ENCODE results near the gene FOXC1.

DNA sequence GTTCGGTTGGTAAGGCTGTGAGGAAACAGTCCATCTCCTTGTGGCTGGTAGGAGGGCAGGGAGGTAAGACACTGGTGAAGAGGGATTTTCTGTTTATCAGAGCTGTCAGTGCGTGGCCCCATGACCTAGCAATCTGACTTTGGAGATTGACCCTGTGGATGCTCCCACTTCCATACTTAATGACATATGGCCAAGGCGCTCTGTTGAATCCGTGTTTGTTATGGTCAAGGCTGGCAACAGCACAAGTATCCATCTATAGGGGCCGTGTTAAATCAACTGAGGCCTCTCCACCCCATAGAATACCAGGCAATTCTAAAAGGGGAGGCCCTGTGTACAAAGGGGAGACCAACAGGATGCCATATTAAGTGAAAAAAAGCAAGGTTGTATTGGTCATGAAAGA lies 25.6 kb upstream of the FOXC1 start:
- TF ChIP-seq FOXK2 (IDR thresholded peaks at IDR 0.05) (no peak), ZNF274 (IDR thresholded peaks at IDR 0.05; ENCODE audit: insufficient read depth, insufficient read length) (no peak), TARDBP (IDR thresholded peaks at IDR 0.05; ENCODE audit: borderline replicate concordance) (no peak), TAF1 (IDR thresholded peaks at IDR 0.05; ENCODE audit: borderline replicate concordance, low read depth, low read length) (no peak), BHLHE40 (IDR thresholded peaks at IDR 0.05; ENCODE audit: borderline replicate concordance in 1 of 2, low read depth in 2 of 2, low read length in 1 of 2) (no peak), ZNF384 (IDR thresholded peaks at IDR 0.05; ENCODE audit: borderline replicate concordance, low read depth, low read length) (no peak)
- TF ChIP-seq, protein P1, sequence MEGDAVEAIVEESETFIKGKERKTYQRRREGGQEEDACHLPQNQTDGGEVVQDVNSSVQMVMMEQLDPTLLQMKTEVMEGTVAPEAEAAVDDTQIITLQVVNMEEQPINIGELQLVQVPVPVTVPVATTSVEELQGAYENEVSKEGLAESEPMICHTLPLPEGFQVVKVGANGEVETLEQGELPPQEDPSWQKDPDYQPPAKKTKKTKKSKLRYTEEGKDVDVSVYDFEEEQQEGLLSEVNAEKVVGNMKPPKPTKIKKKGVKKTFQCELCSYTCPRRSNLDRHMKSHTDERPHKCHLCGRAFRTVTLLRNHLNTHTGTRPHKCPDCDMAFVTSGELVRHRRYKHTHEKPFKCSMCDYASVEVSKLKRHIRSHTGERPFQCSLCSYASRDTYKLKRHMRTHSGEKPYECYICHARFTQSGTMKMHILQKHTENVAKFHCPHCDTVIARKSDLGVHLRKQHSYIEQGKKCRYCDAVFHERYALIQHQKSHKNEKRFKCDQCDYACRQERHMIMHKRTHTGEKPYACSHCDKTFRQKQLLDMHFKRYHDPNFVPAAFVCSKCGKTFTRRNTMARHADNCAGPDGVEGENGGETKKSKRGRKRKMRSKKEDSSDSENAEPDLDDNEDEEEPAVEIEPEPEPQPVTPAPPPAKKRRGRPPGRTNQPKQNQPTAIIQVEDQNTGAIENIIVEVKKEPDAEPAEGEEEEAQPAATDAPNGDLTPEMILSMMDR (IDR thresholded peaks at IDR 0.05 in 2 of 3, conservative IDR thresholded peaks at IDR 0.05 in 1 of 3; ENCODE audit: control insufficient read depth in 2 of 3, extremely low read depth in 1 of 3, insufficient read depth in 1 of 3, low read depth in 3 of 3, low read length in 3 of 3), result no peak
- TF ChIP-seq, protein P2, sequence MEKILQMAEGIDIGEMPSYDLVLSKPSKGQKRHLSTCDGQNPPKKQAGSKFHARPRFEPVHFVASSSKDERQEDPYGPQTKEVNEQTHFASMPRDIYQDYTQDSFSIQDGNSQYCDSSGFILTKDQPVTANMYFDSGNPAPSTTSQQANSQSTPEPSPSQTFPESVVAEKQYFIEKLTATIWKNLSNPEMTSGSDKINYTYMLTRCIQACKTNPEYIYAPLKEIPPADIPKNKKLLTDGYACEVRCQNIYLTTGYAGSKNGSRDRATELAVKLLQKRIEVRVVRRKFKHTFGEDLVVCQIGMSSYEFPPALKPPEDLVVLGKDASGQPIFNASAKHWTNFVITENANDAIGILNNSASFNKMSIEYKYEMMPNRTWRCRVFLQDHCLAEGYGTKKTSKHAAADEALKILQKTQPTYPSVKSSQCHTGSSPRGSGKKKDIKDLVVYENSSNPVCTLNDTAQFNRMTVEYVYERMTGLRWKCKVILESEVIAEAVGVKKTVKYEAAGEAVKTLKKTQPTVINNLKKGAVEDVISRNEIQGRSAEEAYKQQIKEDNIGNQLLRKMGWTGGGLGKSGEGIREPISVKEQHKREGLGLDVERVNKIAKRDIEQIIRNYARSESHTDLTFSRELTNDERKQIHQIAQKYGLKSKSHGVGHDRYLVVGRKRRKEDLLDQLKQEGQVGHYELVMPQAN (conservative IDR thresholded peaks at IDR 0.05), result no peak

All from GM12878 (cell line).